Hepatocyte (in vitro differentiated cells): Measurements from ENCODE around the gene TXNRD1. TPM values are rescaled to one million over a fixed set of nuclear protein-coding genes. Genes with fewer than 3 reads are reported as not detected.

Experiments used
- DNase-seq: peaks from one replicate; pipeline ENCODE4 v3.0.0-alpha.2; 2016; ENCODE audit warnings: low spot score
- H2AFZ ChIP-seq: fragments of 200-600 bp; sonication (generic); 2 replicates; pipeline ENCODE4 v1.6.0; 2016; ENCODE audit warnings: antibody characterized with exemption, mild to moderate bottlenecking
- H3K27ac ChIP-seq: fragments of 200-600 bp; sonication (generic); 2 replicates; pipeline ENCODE4 v1.5.1; 2016; ENCODE audit warnings: mild to moderate bottlenecking
- H3K27me3 ChIP-seq: fragments of 200-600 bp; sonication (generic); 2 replicates; pipeline ENCODE4 v1.6.1; 2016
- H3K36me3 ChIP-seq: fragments of 200-600 bp; sonication (generic); replicated peaks from 2 replicates; pipeline ENCODE4 v1.5.1; 2016; ENCODE audit warnings: low read depth; ENCODE audit not compliant: insufficient read depth
- H3K4me1 ChIP-seq: fragments of 200-600 bp; sonication (generic); 2 replicates; pipeline ENCODE4 v1.5.1; 2016; ENCODE audit warnings: mild to moderate bottlenecking, moderate library complexity; ENCODE audit not compliant: insufficient read depth
- H3K4me2 ChIP-seq: fragments of 200-600 bp; sonication (generic); 2 replicates; pipeline ENCODE4 v1.6.0; 2016
- H3K4me3 ChIP-seq: fragments of 200-600 bp; sonication (generic); 2 replicates; pipeline ENCODE4 v1.5.1; 2016; ENCODE audit warnings: mild to moderate bottlenecking
- H3K79me2 ChIP-seq: fragments of 200-600 bp; sonication (generic); 2 replicates; pipeline ENCODE4 v1.6.0; 2017; ENCODE audit warnings: mild to moderate bottlenecking
- H3K9me2 ChIP-seq: fragments of 200-600 bp; sonication (generic); replicated peaks from 2 replicates; pipeline ENCODE4 v1.6.0; 2017; ENCODE audit warnings: mild to moderate bottlenecking; ENCODE audit not compliant: insufficient read depth
- H3K9me3 ChIP-seq: fragments of 200-600 bp; sonication (generic); 2 replicates; pipeline ENCODE4 v1.5.1; 2016; ENCODE audit warnings: low read depth, mild to moderate bottlenecking
- H4K20me1 ChIP-seq: fragments of 200-600 bp; sonication (generic); 2 replicates; pipeline ENCODE4 v1.6.0; 2016; ENCODE audit warnings: mild to moderate bottlenecking; ENCODE audit not compliant: insufficient read depth, poor library complexity, severe bottlenecking
- EZH2 ChIP-seq: fragments of 200-600 bp; sonication (generic); IDR thresholded peaks from 2 replicates; pipeline ENCODE4 v1.6.1; 2016; ENCODE audit warnings: antibody characterized with exemption, mild to moderate bottlenecking, borderline replicate concordance
- EZH2phosphoT487 ChIP-seq: fragments of 200-600 bp; sonication (generic); IDR thresholded peaks from one replicate; pipeline ENCODE4 v1.6.1; 2018; ENCODE audit warnings: antibody characterized with exemption, mild to moderate bottlenecking, low read depth, moderate library complexity; ENCODE audit not compliant: unreplicated experiment, severe bottlenecking
- WGBS: methylation state at CpG from one replicate; pipeline ENCODE4 v1.1.6; 2016; ENCODE audit warnings: low lambda C conversion rate; ENCODE audit errors: missing lambda C conversion rate; 5-methylcytosine and 5-hydroxymethylcytosine counted together
- polyA plus RNA-seq: library from polyadenylated mRNA; unstranded; fragments of >200 nt; fragmentation: Nextera tagmentation; extraction: Ambion mirVana; gene quantifications from 2 replicates; pipeline ENCODE4 v1.2.1, GENCODE V29; 2016
- total RNA-seq: library from RNA; depleted of rRNA; stranded (reverse); fragments of >200 nt; gene quantifications from 2 replicates; pipeline ENCODE4 v1.2.3, GENCODE V29; 2014
- TF ChIP-seq, protein P1 (sequence below): fragments of 200-600 bp; sonication (generic); IDR thresholded peaks from 2 replicates; pipeline ENCODE4 v1.5.1; 2016; ENCODE audit warnings: antibody characterized with exemption, mild to moderate bottlenecking; ENCODE audit not compliant: poor library complexity

TXNRD1 gene
- total and polyA plus RNA-seq, 2 experiments from 2014 or later, result 49.8 to 113 TPM

- no peaks in the 10 kb centered on the region for H3K27me3 ChIP-seq
- H3K9me2 ChIP-seq, result no peaks in the 10 kb centered on the region
- H3K4me2 ChIP-seq, result no peak overlapping the region
- DNase-seq, result no peak
- WGBS, result 39% methylated on average over 4 of the region's 4 CpGs
- no peak overlapping the region for H3K4me3 ChIP-seq
- no peaks in the 10 kb centered on the region for H3K79me2 ChIP-seq
- no peaks in the 10 kb centered on the region for H3K4me1 ChIP-seq
- H3K9me3 ChIP-seq, result no peaks in the 10 kb centered on the region
- no peaks in the 10 kb centered on the region for H4K20me1 ChIP-seq
- H3K36me3 ChIP-seq, result no peaks in the 10 kb centered on the region
- H3K27ac ChIP-seq, result no peak overlapping the region
- H2AFZ ChIP-seq, result no peak overlapping the region
- no peak for TF ChIP-seq EZH2phosphoT487
- TF ChIP-seq, protein P1, sequence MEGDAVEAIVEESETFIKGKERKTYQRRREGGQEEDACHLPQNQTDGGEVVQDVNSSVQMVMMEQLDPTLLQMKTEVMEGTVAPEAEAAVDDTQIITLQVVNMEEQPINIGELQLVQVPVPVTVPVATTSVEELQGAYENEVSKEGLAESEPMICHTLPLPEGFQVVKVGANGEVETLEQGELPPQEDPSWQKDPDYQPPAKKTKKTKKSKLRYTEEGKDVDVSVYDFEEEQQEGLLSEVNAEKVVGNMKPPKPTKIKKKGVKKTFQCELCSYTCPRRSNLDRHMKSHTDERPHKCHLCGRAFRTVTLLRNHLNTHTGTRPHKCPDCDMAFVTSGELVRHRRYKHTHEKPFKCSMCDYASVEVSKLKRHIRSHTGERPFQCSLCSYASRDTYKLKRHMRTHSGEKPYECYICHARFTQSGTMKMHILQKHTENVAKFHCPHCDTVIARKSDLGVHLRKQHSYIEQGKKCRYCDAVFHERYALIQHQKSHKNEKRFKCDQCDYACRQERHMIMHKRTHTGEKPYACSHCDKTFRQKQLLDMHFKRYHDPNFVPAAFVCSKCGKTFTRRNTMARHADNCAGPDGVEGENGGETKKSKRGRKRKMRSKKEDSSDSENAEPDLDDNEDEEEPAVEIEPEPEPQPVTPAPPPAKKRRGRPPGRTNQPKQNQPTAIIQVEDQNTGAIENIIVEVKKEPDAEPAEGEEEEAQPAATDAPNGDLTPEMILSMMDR, result no peak
Observed at GRCh38 chr12:104243551-104243950, 28.0 kb downstream of the TXNRD1 start.

GRCh38 chr12:104243971-104244370, 28.4 kb downstream of the TXNRD1 start:
- H3K27me3 ChIP-seq, result no peaks in the 10 kb centered on the region
- no peak overlapping the region for H3K4me2 ChIP-seq
- no peaks in the 10 kb centered on the region for H3K4me1 ChIP-seq
- no peak overlapping the region for H3K27ac ChIP-seq
- H3K4me3 ChIP-seq, result no peak overlapping the region
- no peak overlapping the region for H2AFZ ChIP-seq
- H3K9me2 ChIP-seq, result no peaks in the 10 kb centered on the region
- 50% methylated on average over 1 of the region's 1 CpG for WGBS
- TF ChIP-seq EZH2phosphoT487 (no peak), EZH2 (no peak)
- TF ChIP-seq, protein P1, result no peak
- DNase-seq, result no peak
- no peaks in the 10 kb centered on the region for H4K20me1 ChIP-seq
- H3K36me3 ChIP-seq, result no peaks in the 10 kb centered on the region
- H3K79me2 ChIP-seq, result no peaks in the 10 kb centered on the region
- no peaks in the 10 kb centered on the region for H3K9me3 ChIP-seq

DNA sequence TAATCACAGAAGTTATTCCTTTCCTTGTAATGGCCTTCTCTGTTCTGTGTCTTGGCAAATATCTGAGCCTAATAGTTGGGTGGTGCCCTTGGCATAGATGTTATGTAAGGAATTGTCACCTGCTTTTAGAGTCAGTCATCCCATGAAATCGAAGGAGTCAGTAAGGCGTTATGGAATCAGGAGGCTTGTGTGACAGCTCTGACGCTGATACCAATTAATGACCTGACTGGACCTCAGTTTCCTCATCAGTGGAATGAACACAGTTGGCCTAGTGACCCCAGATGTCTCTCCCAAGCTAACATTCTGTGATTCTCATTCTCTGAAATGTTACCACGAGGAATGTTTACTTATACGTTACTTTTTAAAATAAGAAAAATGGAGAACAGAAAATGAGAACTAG, 32.1 kb downstream of the TXNRD1 start:
- Histone ChIP-seq H3K4me2 (no peak overlapping the region), H3K79me2 (no peaks in the 10 kb centered on the region), H3K4me3 (no peak overlapping the region), H3K4me1 (no peaks in the 10 kb centered on the region), H3K36me3 (no peaks in the 10 kb centered on the region), H3K27ac (no peak overlapping the region), H4K20me1 (no peaks in the 10 kb centered on the region), H3K9me3 (no peaks in the 10 kb centered on the region), H3K9me2 (no peaks in the 10 kb centered on the region), H3K27me3 (no peaks in the 10 kb centered on the region), H2AFZ (no peak overlapping the region)
- WGBS, result 93% methylated on average over 5 of the region's 5 CpGs
- DNase-seq, result no peak
- no peak for TF ChIP-seq EZH2phosphoT487
- TF ChIP-seq, protein P1, result no peak
- TF ChIP-seq EZH2, result no peak

- no peaks in the 10 kb centered on the region for H3K27me3 ChIP-seq
- TF ChIP-seq EZH2phosphoT487 (no peak), EZH2 (no peak)
- TF ChIP-seq, protein P1, result no peak
- H3K4me3 ChIP-seq, result no peak overlapping the region
- H4K20me1 ChIP-seq, result no peaks in the 10 kb centered on the region
- WGBS, result 87% methylated on average over 8 of the region's 8 CpGs
- no peak overlapping the region for H3K4me2 ChIP-seq
- no peaks in the 10 kb centered on the region for H3K9me2 ChIP-seq
- H3K9me3 ChIP-seq, result no peaks in the 10 kb centered on the region
- no peaks in the 10 kb centered on the region for H3K79me2 ChIP-seq
- H2AFZ ChIP-seq, result no peak overlapping the region
- no peak for DNase-seq
- H3K4me1 ChIP-seq, result no peaks in the 10 kb centered on the region
- H3K27ac ChIP-seq, result no peak overlapping the region
- no peaks in the 10 kb centered on the region for H3K36me3 ChIP-seq
Observed at GRCh38 chr12:104248444-104248843, 32.9 kb downstream of the TXNRD1 start.
